Adipocyte (in vitro differentiated cells): ENCODE data around the gene ATP5ME.
A peak's percentile ranks its signal among the peaks of the same experiment; 100 is the strongest.

Source experiments
- DNase-seq: peaks from one replicate; pipeline ENCODE4 v3.0.0-alpha.2; 2015; ENCODE audit warnings: low read depth
- H3K27me3 ChIP-seq: replicated peaks from 2 replicates; pipeline ENCODE4 v1.7.0; 2013; ENCODE audit warnings: mild to moderate bottlenecking, low read length, moderate library complexity; ENCODE audit not compliant: control insufficient read depth, insufficient read depth
- H3K36me3 ChIP-seq: 2 replicates; pipeline ENCODE4 v1.7.0; 2013; ENCODE audit warnings: low read length, mild to moderate bottlenecking, moderate library complexity; ENCODE audit not compliant: control insufficient read depth, insufficient read depth, severe bottlenecking
- H3K4me1 ChIP-seq: 2 replicates; pipeline ENCODE4 v1.7.0; 2013; ENCODE audit warnings: mild to moderate bottlenecking, low read length, moderate library complexity; ENCODE audit not compliant: control insufficient read depth, insufficient read depth
- H3K4me3 ChIP-seq: 2 replicates; pipeline ENCODE4 v1.7.0; 2013; ENCODE audit warnings: mild to moderate bottlenecking, low read length, moderate library complexity
- H3K9ac ChIP-seq: 2 replicates; pipeline ENCODE4 v1.7.0; 2013; ENCODE audit warnings: mild to moderate bottlenecking, low read length, moderate library complexity
- H3K9me3 ChIP-seq: 2 replicates; pipeline ENCODE4 v1.7.0; 2013; ENCODE audit warnings: mild to moderate bottlenecking, low read length, moderate library complexity; ENCODE audit not compliant: control insufficient read depth

The ATP5ME gene

DNA sequence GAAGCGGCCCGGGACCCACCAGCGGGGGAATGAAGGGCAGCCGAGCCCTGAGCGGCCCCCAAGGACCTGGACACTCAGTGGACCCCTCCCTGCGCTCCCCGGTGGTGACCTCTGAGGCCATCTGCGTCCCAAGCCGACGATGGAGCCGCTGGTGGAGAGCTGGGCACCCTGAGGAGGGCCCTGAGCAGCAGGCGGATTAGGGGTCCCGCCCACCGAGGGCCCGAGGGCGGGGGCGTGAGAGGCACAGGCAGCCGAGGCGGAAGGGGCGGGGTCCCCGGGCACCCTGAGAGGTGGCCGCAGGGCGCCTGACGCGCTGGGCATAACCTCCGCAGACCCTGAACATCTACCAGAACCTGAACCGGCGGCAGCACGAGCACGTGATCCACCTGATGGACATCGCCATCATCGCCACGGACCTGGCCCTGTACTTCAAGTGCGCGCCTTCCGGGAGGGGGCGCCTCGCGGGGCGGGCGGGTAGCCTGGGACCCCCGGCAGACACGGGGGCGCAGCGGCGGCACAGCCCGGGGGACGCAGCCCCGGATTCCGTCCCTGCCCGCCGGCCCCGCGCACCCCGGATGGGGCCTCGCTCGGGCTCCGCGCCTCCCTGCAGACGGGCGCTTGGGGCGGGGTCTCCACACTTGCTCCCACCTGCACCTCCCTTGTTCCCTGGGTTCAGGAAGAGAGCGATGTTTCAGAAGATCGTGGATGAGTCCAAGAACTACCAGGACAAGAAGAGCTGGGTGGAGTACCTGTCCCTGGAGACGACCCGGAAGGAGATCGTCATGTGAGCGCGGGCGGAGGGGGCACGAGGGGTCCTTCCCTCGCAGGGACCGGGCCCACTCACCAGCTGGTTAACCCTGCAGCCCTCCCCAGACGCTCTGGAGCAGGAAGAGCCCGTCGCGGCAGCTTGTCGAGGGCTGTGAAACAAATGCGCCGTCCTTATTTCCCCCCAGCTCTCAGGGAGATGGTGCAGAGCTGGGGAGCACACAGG, 10.3 kb downstream of the ATP5ME start:
- Histone ChIP-seq H3K27me3 (peaks cover 28% of the 10 kb centered on the region), H3K9me3 (no peaks in the 10 kb centered on the region), H3K4me1 (no peaks in the 10 kb centered on the region), H3K36me3 (no peaks in the 10 kb centered on the region), H3K9ac (no peak overlapping the region), H3K4me3 (no peak overlapping the region)
- no peak for DNase-seq

DNA sequence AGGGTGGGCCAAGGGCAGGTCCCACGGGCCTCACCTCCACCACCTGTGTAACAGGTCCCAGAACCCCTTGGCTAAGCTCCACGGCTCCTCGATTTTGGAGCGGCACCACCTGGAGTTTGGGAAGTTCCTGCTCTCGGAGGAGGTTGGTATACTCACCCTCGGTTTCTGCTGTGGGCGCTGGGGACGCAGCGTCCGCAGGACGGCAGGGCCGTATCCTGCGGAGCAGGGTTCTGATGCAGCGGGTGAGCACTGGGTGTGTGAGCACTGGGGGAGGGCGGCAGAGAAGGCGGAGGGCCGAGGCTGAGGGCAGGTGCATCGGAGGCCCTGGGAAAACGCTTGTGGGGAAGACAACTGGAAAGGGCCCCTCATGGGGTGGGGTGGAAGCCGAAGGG, 11.0 kb downstream of the ATP5ME start:
- Histone ChIP-seq H3K4me3 (no peak overlapping the region), H3K4me1 (no peaks in the 10 kb centered on the region), H3K9me3 (no peaks in the 10 kb centered on the region), H3K36me3 (no peaks in the 10 kb centered on the region), H3K27me3 (peaks cover 28% of the 10 kb centered on the region), H3K9ac (no peak overlapping the region)
- DNase-seq = no peak

DNA sequence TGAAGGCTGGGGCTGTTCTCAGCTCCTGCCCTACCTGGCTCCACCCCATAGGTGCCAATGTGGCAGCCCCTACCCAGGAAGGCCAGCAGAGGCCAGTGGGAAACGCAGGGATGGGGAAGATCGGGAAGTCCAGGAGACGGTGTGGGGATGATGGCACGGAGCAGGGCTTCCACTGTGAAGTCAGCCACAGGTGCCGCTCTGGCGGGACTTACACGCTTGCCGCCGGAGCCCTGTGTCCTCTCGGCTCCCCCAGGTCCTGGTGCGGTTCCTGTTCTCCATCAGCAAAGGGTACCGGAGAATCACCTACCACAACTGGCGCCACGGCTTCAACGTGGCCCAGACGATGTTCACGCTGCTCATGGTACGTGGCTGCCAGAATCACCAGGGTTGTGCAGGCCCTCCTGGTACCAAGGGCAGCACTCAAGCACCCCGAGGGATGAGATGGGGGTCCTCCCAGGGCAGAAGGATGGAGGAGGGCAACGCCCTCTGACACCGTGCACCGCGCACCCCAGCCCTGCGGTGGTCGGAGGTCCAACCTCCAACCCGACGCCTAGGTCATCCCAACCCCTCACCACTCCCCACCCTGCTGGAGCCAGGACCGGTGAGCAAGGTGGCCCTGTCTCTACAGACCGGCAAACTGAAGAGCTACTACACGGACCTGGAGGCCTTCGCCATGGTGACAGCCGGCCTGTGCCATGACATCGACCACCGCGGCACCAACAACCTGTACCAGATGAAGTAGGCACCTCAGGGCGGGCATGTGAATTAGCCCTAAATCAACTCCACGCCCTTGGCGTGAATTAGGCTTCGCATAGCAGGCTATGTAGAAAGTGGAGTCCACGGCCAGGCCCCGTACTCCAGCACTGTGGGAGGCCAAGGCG, 12.0 kb downstream of the ATP5ME start:
- no peak for DNase-seq
- H3K9me3 ChIP-seq = no peaks in the 10 kb centered on the region
- H3K36me3 ChIP-seq = no peaks in the 10 kb centered on the region
- no peak overlapping the region for H3K9ac ChIP-seq
- no peaks in the 10 kb centered on the region for H3K4me1 ChIP-seq
- peaks cover 28% of the 10 kb centered on the region for H3K27me3 ChIP-seq
- H3K4me3 ChIP-seq = no peak overlapping the region

DNA sequence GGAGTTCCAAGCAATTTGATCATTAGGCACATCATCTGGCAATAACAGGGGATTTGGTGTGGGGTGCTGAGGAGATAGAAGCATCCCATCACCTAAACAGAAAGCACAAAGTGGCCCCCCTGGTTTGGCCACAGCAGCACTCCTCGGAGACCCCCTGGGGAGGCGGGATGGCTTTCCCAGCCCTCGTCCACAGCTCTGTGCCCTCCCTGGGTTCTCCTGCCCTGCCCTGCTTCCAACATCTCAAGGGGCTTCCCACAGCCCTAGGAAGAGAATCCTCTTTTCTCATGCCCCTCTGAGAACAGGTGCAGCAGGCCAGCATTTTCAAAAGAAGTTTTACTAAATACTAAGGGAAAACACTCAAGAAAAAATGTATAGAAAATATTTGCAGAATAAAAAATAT, 12.8 kb downstream of the ATP5ME start:
- no peaks in the 10 kb centered on the region for H3K9me3 ChIP-seq
- no peak overlapping the region for H3K9ac ChIP-seq
- peaks cover 3% of the 10 kb centered on the region for H3K4me1 ChIP-seq
- H3K27me3 ChIP-seq = peaks cover 24% of the 10 kb centered on the region
- H3K36me3 ChIP-seq = no peaks in the 10 kb centered on the region
- DNase-seq = no peak
- H3K4me3 ChIP-seq = no peak overlapping the region

DNA sequence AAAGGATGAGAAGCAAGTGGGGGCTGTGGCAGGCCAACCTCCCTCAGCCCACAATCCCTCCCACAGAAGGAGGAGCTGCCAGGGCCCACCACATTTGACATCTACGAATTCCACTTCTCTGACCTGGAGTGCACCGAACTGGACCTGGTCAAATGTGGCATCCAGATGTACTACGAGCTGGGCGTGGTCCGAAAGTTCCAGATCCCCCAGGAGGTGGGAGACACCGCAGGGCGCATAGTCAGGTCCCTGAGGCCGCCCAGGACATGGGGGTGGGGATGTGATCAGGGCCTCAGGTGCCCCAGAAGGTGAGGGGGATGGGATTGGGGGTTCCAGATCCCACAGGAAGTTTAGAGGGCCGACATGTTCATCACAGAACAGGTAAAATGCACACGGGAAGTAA, 13.7 kb downstream of the ATP5ME start:
- no peak overlapping the region for H3K4me3 ChIP-seq

DNA sequence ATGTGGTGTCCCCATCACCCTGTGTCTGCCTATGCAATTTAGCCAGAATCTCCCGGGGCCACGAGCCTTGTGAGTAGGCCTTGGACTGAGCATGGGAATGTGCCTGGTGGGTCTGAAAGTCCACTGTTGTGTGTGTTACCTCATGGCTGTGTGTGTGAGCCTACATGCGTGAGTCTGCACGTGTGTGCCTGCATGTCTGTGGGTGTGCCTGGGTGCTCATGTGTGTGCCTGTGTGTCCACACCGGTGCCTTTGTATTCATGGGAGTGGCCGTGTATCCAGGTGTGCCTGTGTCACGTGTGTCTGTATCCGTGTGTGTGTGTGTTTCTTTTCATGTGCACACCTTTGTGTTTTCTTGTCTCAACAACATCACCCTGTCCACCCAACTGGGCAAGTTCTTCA, 14.2 kb downstream of the ATP5ME start:
- Histone ChIP-seq H3K36me3 (no peaks in the 10 kb centered on the region), H3K27me3 (peaks cover 24% of the 10 kb centered on the region), H3K4me1 (peaks cover 5% of the 10 kb centered on the region), H3K9me3 (no peaks in the 10 kb centered on the region), H3K4me3 (no peak overlapping the region), H3K9ac (no peak overlapping the region)
- DNase-seq = no peak

More for the DNA sequence above, 13.7 kb downstream of the ATP5ME start:
- no peaks in the 10 kb centered on the region for H3K36me3 ChIP-seq
- no peaks in the 10 kb centered on the region for H3K9me3 ChIP-seq
- peaks cover 27% of the 10 kb centered on the region for H3K27me3 ChIP-seq
- no peak for DNase-seq
- no peak overlapping the region for H3K9ac ChIP-seq
- peaks cover 3% of the 10 kb centered on the region for H3K4me1 ChIP-seq

DNA sequence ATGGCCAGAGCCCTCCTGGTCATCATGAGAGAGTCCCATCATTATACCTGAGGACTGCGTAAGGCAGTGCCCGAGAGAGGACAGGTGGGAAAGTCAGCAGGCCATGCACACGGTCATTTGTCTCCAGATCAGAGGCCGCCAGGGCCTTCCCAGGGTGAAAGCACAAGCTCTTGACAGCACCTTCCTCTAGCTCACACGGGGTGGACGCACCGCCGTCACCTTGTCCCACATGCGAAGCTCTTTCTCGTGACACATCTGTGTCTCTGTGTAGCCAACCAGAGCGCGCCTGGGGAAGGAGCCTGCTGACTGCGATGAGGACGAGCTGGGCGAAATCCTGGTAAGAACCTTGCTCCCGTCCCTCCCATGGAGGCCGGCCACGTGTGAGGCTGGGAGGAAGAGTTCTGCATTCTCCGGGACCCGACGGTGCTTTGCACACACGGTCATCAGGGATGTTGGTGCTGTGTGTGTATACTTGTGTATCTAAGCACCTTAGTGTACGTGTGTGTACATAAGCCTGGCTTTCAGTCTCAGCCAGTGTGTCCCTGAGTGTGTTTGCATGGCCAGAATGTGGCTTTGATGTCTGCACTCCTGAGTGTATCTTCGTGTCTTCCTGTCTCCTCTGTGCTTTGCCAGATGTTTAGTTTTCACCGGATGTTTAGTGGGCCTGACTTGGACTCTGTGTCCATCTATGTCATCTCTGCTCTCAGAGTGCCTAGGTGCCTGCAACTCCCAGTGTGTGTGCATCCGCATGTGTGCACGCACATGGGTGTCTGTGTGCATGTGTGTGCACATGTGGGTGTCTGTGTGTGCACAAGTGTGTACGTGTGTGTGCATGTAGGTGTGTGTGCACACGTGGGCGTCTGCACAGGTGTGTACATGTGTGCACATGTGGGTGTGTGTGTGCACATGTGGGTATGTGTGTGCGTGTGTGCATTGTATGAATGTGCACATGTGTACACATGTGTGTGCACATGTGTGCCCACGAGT, 15.1 kb downstream of the ATP5ME start:
- H3K9me3 ChIP-seq = no peaks in the 10 kb centered on the region
- H3K9ac ChIP-seq = no peak overlapping the region
- H3K4me1 ChIP-seq = peaks cover 5% of the 10 kb centered on the region
- peaks cover 27% of the 10 kb centered on the region for H3K27me3 ChIP-seq
- no peak for DNase-seq
- no peaks in the 10 kb centered on the region for H3K36me3 ChIP-seq
- no peak overlapping the region for H3K4me3 ChIP-seq

DNA sequence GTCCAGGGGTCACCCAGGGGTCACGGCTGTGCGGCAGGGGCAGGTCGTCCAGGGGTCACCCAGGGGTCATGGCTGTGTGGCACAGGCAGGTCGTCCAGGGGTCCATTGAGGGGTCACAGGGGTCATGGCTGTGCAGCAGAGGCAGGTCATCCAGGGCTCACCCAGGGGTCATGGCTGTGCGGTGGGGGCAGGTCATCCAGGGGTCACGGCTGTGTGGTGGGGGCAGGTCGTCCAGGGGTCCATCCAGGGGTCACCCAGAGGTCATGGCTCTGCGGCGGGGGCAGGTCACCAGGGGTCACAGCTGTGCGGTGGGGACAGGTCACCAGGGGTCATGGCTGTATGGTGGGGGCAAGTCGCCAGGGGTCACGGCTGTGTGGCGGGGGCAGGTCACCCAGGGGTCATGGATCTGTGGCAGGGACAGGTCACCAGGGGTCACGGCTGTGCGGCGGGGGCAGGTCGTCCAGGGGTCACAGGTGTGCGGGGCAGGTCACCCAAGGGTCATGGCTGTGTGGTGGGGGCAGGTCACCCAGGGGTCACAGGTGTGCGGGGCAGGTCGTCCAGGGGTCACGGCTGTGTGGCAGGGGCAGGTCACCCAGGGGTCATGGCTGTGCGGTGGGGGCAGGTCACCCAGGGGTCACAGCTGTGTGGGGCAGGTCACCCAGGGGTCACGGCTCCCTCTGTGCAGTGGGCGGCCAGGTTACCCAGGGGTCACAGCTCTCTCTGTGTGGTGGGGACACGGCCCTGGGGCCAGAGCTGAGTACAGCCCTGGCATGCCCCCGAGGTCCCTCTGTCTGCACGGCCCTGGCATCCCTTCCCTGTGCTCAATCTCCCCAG, 16.0 kb downstream of the ATP5ME start:
- Histone ChIP-seq H3K9me3 (no peaks in the 10 kb centered on the region), H3K27me3 (peaks cover 23% of the 10 kb centered on the region), H3K36me3 (no peaks in the 10 kb centered on the region), H3K4me3 (no peak overlapping the region), H3K4me1 (peaks cover 5% of the 10 kb centered on the region), H3K9ac (no peak overlapping the region)
- DNase-seq = no peak

DNA sequence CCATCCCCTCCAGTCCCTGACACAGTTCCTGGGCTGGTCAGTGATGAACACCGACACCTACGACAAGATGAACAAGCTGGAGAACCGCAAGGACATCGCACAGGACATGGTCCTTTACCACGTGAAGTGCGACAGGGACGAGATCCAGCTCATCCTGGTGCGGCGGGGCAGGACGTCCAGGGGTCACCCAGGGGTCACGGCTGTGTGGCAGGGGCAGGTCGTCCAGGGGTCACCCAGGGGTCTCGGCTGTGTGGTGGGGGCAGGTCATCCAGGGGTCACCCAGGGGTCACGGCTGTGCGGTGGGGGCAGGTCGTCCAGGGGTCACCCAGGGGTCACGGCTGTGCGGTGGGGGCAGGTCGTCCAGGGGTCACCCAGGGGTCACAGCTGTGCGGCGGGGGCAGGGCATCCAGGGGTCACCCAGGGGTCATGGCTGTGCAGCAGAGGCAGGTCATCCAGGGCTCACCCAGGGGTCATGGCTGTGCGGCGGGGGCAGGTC, 16.7 kb downstream of the ATP5ME start:
- Histone ChIP-seq H3K36me3 (no peaks in the 10 kb centered on the region), H3K4me3 (no peak overlapping the region)
- peak; percentile 20 for DNase-seq

More for the DNA sequence above, 16.7 kb downstream of the ATP5ME start:
- H3K9me3 ChIP-seq = no peaks in the 10 kb centered on the region
- H3K9ac ChIP-seq = no peak overlapping the region
- H3K4me1 ChIP-seq = peaks cover 5% of the 10 kb centered on the region
- H3K27me3 ChIP-seq = peaks cover 26% of the 10 kb centered on the region
